ENCODE data around the gene CFHR3.
A peak's percentile ranks its signal among the peaks of the same experiment; 100 is the strongest.
"Not testable (repeated sequence)": the region's sequence is repeated elsewhere in the genome, so short reads cannot be mapped to it uniquely, and the experiment has no call there.

CFHR3 gene

GRCh38 chr1:196743244-196743643 lies 31.4 kb upstream of the CFHR3 start:
- H3K9me3 Mint-ChIP-seq; H3K27ac Mint-ChIP-seq; H3K27me3 Mint-ChIP-seq (ENCODE audit: low read depth); H3K4me1 Mint-ChIP-seq; H3K36me3 Mint-ChIP-seq (ENCODE audit: low read depth): not testable (repeated sequence)
- TF ChIP-seq CTCF (IDR thresholded peaks at IDR 0.05; ENCODE audit: unreplicated experiment in 3 of 3) = peak; percentile 38 to 46 (median 38)
- peak overlapping the region in 1 of 3 experiments; percentile 37 for H3K4me3 Mint-ChIP-seq

DNA sequence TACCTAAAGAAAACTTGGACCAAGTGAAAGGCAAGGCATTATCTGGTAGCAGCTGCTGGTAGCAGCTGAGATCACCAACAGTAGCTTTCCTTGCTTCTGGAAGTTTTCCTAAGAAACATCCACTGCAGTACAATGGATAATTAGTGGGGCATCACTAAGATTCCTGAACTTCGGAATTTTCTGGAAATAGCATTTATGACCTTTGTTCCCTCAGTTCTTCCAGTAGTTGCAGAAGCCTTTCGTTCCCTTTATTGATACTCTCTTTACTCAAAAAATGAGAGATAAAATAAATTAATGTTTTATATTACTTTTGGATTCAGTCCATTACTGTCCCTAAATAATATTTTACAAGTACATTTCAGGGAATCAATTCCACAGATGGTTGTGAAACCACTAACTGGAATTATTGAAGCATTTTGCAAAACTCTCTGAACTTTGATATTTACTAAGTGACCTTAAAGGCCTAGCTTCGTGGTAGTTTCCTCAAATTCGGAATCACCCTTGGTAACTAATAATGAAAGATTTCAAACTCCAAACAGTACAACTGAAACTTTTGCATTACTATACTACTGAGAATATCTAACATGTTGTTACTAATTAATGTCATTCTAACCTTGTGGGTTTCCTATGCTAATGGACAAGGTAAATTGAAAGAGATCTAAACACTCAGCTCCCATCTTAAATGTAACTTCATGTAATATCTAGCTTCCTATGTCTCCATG lies 9.5 kb upstream of the CFHR3 start:
- H3K27ac Mint-ChIP-seq; H3K4me1 Mint-ChIP-seq; H3K27me3 Mint-ChIP-seq (ENCODE audit: low read depth); H3K36me3 Mint-ChIP-seq (ENCODE audit: low read depth); H3K4me3 Mint-ChIP-seq; H3K9me3 Mint-ChIP-seq: not testable (repeated sequence)

DNA sequence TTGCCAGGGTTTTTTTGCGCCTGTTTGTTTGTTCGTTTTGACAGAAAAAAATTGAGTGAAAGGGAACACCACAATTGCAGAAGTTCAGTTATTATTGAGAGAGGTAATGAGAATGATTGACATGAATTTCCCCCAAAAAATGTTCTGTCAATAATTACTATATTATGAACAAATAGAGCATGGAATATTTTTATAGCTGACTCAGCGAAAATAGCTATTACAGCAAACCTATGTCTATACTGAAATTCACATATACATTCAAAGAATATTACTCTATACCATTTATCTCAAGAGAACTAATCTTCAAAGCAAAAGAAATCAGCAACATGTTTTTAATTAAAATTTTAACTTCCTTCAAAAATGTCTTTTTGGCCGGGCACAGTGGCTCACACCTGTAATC lies 4.8 kb upstream of the CFHR3 start:
- H3K36me3 Mint-ChIP-seq (ENCODE audit: low read depth); H3K27me3 Mint-ChIP-seq (ENCODE audit: low read depth); H3K9me3 Mint-ChIP-seq; H3K27ac Mint-ChIP-seq; H3K4me3 Mint-ChIP-seq: not testable (repeated sequence)
- H3K4me1 Mint-ChIP-seq = peaks cover 14% of the 10 kb centered on the region

DNA sequence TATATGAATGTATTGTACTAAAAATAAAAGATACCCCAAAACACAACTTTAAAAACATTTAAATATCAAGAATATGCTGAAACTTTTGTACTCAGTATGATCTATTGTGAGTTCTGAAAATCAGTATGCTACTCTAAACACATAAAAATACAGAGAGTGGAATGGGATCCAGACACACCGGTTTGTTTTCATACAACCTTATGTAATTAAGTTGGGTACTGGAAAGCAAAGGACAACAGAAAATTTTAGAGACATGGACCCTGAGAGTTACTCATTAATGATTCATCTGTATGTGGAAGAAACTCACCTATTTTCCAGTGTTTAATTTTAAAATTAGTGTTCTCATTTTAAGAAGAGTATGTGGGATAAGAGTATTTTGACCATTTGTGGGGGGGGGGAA lies 927 bp upstream of the CFHR3 start:
- Mint-ChIP-seq H3K4me3 (no peak overlapping the region), H3K27me3 (ENCODE audit: low read depth) (no peaks in the 10 kb centered on the region), H3K9me3 (no peaks in the 10 kb centered on the region), H3K27ac (peak overlapping the region; percentile 45 to 69 (median 69)), H3K36me3 (ENCODE audit: low read depth) (no peaks in the 10 kb centered on the region), H3K4me1 (peaks cover 14% of the 10 kb centered on the region)
- TF ChIP-seq CTCF (IDR thresholded peaks at IDR 0.05; ENCODE audit: unreplicated experiment in 3 of 3) = no peak

- Mint-ChIP-seq H3K4me1 (peaks cover 14% of the 10 kb centered on the region), H3K9me3 (no peaks in the 10 kb centered on the region), H3K36me3 (ENCODE audit: low read depth) (no peaks in the 10 kb centered on the region), H3K27me3 (ENCODE audit: low read depth) (no peaks in the 10 kb centered on the region), H3K4me3 (no peak overlapping the region), H3K27ac (peak overlapping the region; percentile 45 to 69 (median 69))
- TF ChIP-seq CTCF (IDR thresholded peaks at IDR 0.05; ENCODE audit: unreplicated experiment in 3 of 3) = no peak
These were observed 465 bp upstream of the CFHR3 start for GRCh38 chr1:196774175-196774574.

- Mint-ChIP-seq H3K27me3 (ENCODE audit: low read depth) (no peaks in the 10 kb centered on the region), H3K27ac (no peak overlapping the region), H3K4me3 (no peak overlapping the region), H3K4me1 (peaks cover 14% of the 10 kb centered on the region), H3K9me3 (no peaks in the 10 kb centered on the region), H3K36me3 (ENCODE audit: low read depth) (no peaks in the 10 kb centered on the region)
- no peak for TF ChIP-seq CTCF (IDR thresholded peaks at IDR 0.05; ENCODE audit: unreplicated experiment in 3 of 3)
These were observed 3.0 kb downstream of the CFHR3 start for GRCh38 chr1:196777603-196778002.

GRCh38 chr1:196779093-196779492 lies 4.5 kb downstream of the CFHR3 start:
- no peak for TF ChIP-seq CTCF (IDR thresholded peaks at IDR 0.05; ENCODE audit: unreplicated experiment in 3 of 3)
- H3K36me3 Mint-ChIP-seq (ENCODE audit: low read depth) = no peaks in the 10 kb centered on the region
- peaks cover 3% of the 10 kb centered on the region for H3K4me1 Mint-ChIP-seq
- no peak overlapping the region for H3K4me3 Mint-ChIP-seq
- H3K27ac Mint-ChIP-seq = no peak overlapping the region
- no peaks in the 10 kb centered on the region for H3K27me3 Mint-ChIP-seq (ENCODE audit: low read depth)
- no peaks in the 10 kb centered on the region for H3K9me3 Mint-ChIP-seq

DNA sequence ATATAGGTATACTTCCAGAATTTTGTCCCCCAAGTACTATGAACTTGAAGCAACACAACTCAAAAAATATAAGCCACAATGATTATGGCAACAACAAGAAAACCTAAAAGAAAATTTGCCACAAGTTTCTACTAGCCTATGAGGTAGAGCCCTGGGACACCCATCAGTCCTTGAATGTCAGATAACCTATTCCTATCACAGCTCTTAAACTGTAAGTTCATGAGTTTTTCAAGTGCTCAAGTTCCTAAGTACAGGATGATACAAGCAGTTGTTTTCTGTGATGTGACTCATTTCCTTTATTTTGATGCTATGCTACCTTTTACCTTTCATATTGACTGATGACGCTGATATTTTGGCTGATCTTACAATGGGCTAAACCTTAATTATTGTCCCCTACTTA lies 16.6 kb downstream of the CFHR3 start:
- not testable (repeated sequence) for H3K9me3 Mint-ChIP-seq; H3K36me3 Mint-ChIP-seq (ENCODE audit: low read depth); H3K4me3 Mint-ChIP-seq; H3K27me3 Mint-ChIP-seq (ENCODE audit: low read depth); H3K27ac Mint-ChIP-seq; H3K4me1 Mint-ChIP-seq

DNA sequence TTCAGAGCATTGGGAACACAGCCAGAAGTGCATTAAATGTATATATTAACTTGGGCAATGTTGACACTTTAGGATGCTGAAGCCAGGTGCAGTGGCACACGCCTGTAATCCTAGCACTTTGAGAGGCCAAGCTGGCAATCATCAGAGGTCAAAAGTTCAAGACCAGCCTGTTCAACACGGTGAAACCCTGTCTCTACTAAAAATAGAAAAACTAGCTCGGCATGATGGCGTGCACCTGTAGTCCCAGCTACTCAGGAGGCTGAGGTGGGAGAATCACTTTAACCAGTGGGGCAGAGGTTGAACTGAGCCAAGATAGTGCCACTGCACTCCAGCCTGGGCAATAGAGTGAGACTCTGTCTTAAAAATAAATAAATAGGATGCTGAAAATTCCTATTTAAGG lies 19.5 kb downstream of the CFHR3 start:
- not testable (repeated sequence) for H3K36me3 Mint-ChIP-seq (ENCODE audit: low read depth); H3K27me3 Mint-ChIP-seq (ENCODE audit: low read depth); H3K27ac Mint-ChIP-seq; H3K9me3 Mint-ChIP-seq; H3K4me1 Mint-ChIP-seq; H3K4me3 Mint-ChIP-seq
